Panc1 (cell line): ENCODE measurements around the gene EIPR1.

ENCODE experiments used
- POLR2AphosphoS5 ChIP-seq: IDR thresholded peaks from 2 replicates; pipeline ENCODE4 v1.6.1; 2012; ENCODE audit warnings: mild to moderate bottlenecking, low read depth, low read length, moderate library complexity
- TF ChIP-seq, protein P1 (sequence below): fragments of 450-650 bp; IDR thresholded peaks from 2 replicates; pipeline ENCODE4 v1.5.1; 2017; ENCODE audit warnings: mild to moderate bottlenecking

DNA sequence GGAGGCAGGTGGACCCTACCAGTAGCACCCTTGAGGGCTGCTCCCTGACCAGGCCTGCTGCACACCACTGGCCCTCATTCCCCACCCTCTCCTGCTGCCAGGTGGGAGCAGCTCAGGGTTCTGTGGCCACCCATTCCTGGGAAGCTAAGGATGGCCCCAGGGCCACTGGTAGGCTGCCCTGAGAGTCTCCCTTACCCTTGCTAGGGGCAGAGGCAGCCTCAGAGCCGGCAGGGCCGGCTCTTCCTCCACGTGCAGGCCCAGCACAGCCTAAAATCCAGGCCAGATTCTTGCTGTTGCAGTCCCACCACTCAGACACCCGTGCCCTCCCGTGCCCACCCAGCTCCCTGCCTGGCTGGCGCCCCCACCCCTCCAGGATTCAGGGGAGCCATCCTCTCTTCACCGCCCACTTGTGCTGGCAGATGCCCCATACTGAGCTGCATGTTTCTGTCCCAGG is 199.0 kb downstream of the EIPR1 start:
- TF ChIP-seq, protein P1, sequence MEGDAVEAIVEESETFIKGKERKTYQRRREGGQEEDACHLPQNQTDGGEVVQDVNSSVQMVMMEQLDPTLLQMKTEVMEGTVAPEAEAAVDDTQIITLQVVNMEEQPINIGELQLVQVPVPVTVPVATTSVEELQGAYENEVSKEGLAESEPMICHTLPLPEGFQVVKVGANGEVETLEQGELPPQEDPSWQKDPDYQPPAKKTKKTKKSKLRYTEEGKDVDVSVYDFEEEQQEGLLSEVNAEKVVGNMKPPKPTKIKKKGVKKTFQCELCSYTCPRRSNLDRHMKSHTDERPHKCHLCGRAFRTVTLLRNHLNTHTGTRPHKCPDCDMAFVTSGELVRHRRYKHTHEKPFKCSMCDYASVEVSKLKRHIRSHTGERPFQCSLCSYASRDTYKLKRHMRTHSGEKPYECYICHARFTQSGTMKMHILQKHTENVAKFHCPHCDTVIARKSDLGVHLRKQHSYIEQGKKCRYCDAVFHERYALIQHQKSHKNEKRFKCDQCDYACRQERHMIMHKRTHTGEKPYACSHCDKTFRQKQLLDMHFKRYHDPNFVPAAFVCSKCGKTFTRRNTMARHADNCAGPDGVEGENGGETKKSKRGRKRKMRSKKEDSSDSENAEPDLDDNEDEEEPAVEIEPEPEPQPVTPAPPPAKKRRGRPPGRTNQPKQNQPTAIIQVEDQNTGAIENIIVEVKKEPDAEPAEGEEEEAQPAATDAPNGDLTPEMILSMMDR = no peak
- TF ChIP-seq POLR2AphosphoS5 = no peak
